NCI-H1417 treated with DMSO at 0.1 percent for 48 hours (cell line): Measurements from ENCODE around the gene CSNK1E.
"Not testable (repeated sequence)": the region's sequence is repeated elsewhere in the genome, so short reads cannot be mapped to it uniquely, and the experiment has no call there.

Experiments used
- DNase-seq: peaks from one replicate; lab custom pipeline; 2025; lab: John Stamatoyannopoulos, UW

Gene CSNK1E

GRCh38 chr22:38317122-38317994 lies at the start of gene CSNK1E:
TSS of gene CSNK1E (minus strand) at chr22:38317433. CDS start at chr22:38314157, 3,276 bp downstream.
- DNase-seq = peak; percentile 7

- not testable (repeated sequence) for DNase-seq
Observed at GRCh38 chr22:38365829-38366228, 48.6 kb upstream of the CSNK1E start.

DNA sequence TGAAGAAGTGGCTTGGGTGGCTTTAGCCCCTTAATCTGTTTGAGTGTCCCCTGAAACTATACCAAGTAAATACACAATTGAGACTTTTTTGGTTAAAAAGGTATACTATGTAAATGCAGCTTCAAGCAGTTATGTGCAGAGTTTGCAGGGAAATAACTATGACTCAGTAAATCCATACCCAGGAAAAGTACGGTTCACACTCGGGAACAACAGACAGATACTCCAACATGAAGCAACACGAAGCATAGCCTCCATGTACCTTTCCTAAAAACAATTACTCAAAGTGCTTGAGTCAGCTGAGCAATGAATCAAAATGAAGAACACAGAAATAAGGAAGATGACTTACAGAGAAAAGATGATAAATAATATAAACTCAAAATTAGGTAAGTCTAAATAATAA lies 47.9 kb upstream of the CSNK1E start:
- DNase-seq = not testable (repeated sequence)

- not testable (repeated sequence) for DNase-seq
Observed at GRCh38 chr22:38360560-38360959, 43.3 kb upstream of the CSNK1E start.

- not testable (repeated sequence) for DNase-seq
Observed at GRCh38 chr22:38359817-38360216, 42.6 kb upstream of the CSNK1E start.

DNA sequence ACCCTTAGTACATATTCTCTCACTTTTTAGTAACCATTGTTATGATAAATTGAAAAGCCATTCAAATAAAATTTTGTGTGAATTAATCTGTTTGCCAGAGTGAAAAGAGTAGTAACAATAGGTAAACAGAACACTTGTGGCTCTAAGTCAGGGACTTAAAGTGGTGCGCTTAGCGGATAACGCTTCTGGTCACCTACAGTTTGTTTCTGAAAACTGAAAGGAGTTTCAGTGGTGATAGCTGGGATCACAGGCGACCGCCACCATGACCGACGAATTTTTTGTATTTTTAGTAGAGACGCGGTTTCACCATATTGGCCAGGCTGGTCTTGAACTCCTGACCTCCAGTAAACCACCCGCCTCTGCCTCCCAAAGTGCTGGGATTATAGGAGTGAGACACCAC lies 40.7 kb upstream of the CSNK1E start:
- DNase-seq = not testable (repeated sequence)

DNA sequence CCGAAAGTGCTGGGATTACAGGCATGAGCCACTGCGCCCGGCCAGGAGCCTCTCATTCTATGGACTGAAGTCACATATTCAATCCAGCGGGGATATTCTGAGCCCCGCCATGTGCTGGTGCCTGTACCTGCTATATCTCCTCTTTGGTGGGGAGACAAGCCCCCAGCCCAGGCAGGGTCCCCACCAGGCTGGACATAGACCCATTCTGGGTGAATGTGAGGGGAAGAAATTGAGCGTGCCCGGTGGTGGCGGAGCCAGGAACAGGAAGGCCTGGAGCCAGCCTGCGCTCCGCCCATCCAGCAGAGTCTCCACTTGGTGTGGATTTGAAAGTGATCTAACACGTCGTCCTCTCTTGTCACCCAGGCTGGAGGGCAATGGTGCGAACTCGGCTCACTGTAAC lies 38.0 kb upstream of the CSNK1E start:
- DNase-seq = no peak

DNA sequence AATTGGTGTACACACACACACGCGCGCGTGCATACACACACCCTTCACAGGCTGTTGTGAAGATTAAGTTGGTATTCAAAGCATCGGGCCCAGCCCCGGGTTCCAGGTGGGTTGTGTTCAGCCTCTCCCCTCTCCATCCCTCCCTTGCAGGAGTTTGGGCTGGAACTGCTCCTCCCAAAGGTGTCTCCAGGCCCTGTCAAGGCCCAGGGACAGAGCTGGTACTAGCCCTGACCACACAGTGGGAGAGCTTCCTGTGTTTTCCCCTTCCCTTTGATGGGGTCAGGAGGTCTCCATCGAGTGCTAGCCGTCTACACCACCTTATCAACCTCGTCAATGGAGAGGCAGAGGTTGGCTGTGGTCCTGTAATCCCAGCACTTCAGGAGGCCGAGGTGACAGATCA lies 36.5 kb upstream of the CSNK1E start:
- no peak for DNase-seq

DNA sequence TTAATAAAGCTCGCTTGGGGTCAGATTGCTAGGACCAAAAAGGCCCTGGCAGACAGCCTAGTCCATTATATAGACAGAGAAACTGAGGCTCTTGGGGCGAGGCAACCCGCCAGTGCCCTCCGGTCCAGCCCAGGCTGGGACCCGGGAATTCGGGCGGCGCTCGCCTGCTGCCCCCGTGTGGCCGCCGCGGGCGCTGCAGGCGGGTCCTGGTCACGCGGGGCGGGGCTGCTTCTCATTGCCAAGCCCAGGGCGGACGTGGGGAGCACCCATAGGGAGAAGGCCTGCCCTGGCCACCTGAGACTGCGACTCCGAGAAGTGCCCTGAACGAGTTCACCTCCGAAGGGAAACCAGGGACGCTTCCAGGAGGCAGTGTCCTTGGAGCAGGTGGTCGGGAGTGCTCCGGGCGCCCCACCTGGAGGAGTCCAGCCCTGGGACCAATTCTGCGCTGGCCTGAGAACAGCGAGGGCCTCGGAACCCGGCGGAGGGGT lies 36.0 kb upstream of the CSNK1E start:
- no peak for DNase-seq

DNA sequence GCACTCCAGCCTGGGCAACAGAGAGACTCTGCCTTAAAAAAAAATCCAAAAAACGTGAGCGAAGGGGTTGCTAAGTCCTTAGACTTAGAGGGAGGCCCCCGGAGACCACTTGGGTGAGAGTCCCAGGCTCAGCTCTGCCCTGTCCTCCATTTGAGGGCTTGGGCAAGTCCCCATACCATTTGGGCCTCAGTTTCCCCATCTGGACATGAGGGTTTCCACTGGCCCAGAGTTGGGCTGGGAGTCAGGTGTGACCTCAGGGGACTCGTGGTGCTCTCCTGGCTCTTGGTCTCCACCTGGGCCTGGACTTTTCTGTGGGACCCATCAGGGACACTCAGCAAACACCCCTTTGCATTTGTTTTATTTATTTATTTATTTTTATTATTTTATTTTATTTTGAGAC lies 35.2 kb upstream of the CSNK1E start:
- DNase-seq = no peak

GRCh38 chr22:38350444-38351359 lies 33.5 kb upstream of the CSNK1E start:
- no peak for DNase-seq

DNA sequence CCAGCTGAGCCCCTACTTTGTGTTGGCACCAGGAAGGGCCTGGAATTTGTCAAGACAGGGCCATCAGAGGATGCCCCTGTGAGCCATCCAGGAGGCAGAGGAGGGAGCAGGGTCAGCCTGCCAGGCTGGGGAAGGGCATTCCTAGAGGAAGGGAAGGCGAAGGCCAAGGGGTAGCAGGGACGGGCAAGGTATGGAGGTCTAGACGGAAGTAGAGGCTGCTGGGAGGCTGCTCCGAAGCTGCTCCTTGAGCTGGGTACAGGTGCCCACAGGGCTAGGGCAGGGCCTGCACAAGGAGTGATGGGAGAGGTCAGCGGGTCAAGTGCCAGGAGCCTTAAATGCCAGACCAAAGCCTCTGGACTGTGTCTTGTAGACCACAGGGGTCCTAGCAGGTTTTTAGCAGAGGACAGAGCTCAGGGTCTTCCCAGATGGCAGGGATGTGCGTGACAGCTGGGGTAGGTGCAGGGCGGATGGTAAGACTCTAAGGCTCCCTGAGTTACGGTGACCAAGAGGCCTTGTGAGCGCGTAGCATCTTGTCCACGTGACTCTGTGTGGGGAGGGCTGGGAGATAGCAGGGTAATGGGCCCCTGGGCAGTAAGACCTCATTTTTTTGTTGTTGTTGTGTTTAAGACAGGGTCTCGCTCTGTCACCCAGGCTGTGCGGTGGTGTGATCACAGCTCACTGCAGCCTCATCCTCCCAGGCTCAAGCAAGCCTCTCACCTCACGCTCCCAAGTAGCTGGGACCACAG lies 31.7 kb upstream of the CSNK1E start:
- DNase-seq = no peak

- no peak for DNase-seq
Observed at GRCh38 chr22:38347944-38348750, 30.9 kb upstream of the CSNK1E start.

DNA sequence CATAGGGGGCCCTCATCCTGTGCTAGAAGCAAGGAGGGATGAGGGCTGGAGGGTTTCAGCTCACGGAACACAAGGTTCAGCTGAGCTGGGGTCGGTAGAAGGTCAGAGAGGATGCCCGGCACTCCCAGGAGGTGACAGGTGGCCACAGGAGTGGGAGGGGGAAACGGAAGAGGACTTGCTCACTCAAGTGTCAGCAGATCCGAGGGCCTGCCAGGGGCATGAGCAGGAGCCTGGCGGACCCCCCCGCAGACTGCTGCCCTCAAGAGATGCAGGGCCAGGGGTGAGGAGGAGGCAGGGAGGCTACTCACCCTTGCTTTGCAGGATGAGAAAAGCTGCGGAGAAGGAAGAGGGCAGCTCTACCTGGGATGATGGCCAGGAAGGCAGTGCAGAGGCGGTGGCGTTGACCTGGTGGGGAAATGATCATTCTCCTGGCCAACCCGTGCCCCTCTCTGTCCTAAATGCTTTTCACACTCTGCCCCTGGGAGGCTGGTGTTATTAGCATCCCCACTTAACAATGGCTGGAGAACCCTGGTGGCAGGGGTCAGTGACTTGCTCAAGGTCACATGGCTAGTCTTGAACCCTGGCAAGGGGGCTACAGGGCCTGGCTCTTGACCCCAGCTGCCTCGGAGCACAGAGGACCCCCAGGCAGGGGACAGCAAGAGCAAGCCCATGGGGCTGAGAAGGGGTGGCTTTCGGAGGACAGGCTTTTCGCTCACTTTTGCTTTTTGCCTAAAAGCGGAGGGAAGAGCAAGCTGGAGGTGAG lies 30.1 kb upstream of the CSNK1E start:
- no peak for DNase-seq

DNA sequence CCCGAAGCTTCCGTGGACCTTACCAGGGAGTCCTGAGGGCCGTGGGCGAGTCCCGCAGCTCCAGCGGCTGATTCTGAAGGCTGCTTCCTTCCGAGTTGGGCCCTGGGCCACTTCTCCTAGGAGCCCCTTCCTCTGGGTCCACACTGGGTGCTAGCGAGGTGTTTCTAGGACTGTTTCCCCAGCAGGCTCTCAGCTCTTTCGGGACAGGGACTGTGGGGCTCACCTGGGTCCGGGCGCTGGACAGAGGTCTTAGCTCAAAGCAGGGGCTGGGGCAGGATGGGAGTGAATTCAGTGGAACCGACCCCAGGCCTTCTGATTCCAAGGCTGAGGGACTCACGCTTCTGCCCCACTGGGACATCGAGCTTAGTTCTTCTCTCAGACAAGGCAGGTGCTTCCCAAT lies 29.3 kb upstream of the CSNK1E start:
- no peak for DNase-seq

GRCh38 chr22:38345782-38346181 lies 28.5 kb upstream of the CSNK1E start:
- no peak for DNase-seq

GRCh38 chr22:38339893-38340292 lies 22.7 kb upstream of the CSNK1E start:
- not testable (repeated sequence) for DNase-seq

GRCh38 chr22:38338772-38339379 lies 21.6 kb upstream of the CSNK1E start:
- no peak for DNase-seq

GRCh38 chr22:38336699-38337098 lies 19.5 kb upstream of the CSNK1E start:
- no peak for DNase-seq

GRCh38 chr22:38335077-38335476 lies 17.8 kb upstream of the CSNK1E start:
- no peak for DNase-seq
